Measurements from ENCODE around the gene NUDCD3.

Gene NUDCD3

GRCh38 chr7:44416941-44417340 is 73.5 kb downstream of the NUDCD3 start:
- no peak for TF ChIP-seq ZNF8 (CRISPR knock-in tag; IDR thresholded peaks at IDR 0.05)
- no peak for TF ChIP-seq GLIS3 (CRISPR knock-in tag; IDR thresholded peaks at IDR 0.05)
- no peak for TF ChIP-seq ISL1 (CRISPR knock-in tag; IDR thresholded peaks at IDR 0.05)
- TF ChIP-seq TOX (CRISPR knock-in tag; IDR thresholded peaks at IDR 0.05; ENCODE audit: borderline replicate concordance) = no peak
- TF ChIP-seq ZFP3 (CRISPR knock-in tag; IDR thresholded peaks at IDR 0.05) = no peak
- no peak for TF ChIP-seq POU6F1 (CRISPR knock-in tag; IDR thresholded peaks at IDR 0.05; ENCODE audit: borderline replicate concordance, low read depth)
- no peak for TF ChIP-seq SNAI2 (CRISPR knock-in tag; IDR thresholded peaks at IDR 0.05)
- TF ChIP-seq RARB (CRISPR knock-in tag; IDR thresholded peaks at IDR 0.05) = no peak
- no peak for TF ChIP-seq ZNF70 (CRISPR knock-in tag; IDR thresholded peaks at IDR 0.05)
- TF ChIP-seq TCF4 (CRISPR knock-in tag; IDR thresholded peaks at IDR 0.05; ENCODE audit: borderline replicate concordance) = no peak
- TF ChIP-seq ZC3H10 (CRISPR knock-in tag; IDR thresholded peaks at IDR 0.05) = no peak
- no peak for TF ChIP-seq ZFP30 (CRISPR knock-in tag; IDR thresholded peaks at IDR 0.05)
- TF ChIP-seq CREB5 (CRISPR knock-in tag; IDR thresholded peaks at IDR 0.05; ENCODE audit: low read depth) = no peak
- no peak for TF ChIP-seq CSDC2 (CRISPR knock-in tag; IDR thresholded peaks at IDR 0.05)
- TF ChIP-seq PATZ1 (CRISPR knock-in tag; IDR thresholded peaks at IDR 0.05; ENCODE audit: borderline replicate concordance) = no peak
- no peak for TF ChIP-seq OSR1 (CRISPR knock-in tag; IDR thresholded peaks at IDR 0.05)
- TF ChIP-seq ESRRG (CRISPR knock-in tag; IDR thresholded peaks at IDR 0.05) = no peak
- no peak for ATAC-seq

- peak; percentile 41 for ATAC-seq
- TF ChIP-seq ISL1 (CRISPR knock-in tag; IDR thresholded peaks at IDR 0.05) = peak; percentile 4
- no peak for TF ChIP-seq ZNF565 (CRISPR knock-in tag; conservative IDR thresholded peaks at IDR 0.05; ENCODE audit: low read depth)
Observed at GRCh38 chr7:44415510-44415909, 74.9 kb downstream of the NUDCD3 start.

GRCh38 chr7:44415047-44415446 is 75.4 kb downstream of the NUDCD3 start:
- TF ChIP-seq ZC3H10 (CRISPR knock-in tag; IDR thresholded peaks at IDR 0.05) (no peak), RARB (CRISPR knock-in tag; IDR thresholded peaks at IDR 0.05) (no peak), ESRRG (CRISPR knock-in tag; IDR thresholded peaks at IDR 0.05) (no peak), ZNF8 (CRISPR knock-in tag; IDR thresholded peaks at IDR 0.05) (no peak), TCF4 (CRISPR knock-in tag; IDR thresholded peaks at IDR 0.05; ENCODE audit: borderline replicate concordance) (no peak), CREB5 (CRISPR knock-in tag; IDR thresholded peaks at IDR 0.05; ENCODE audit: low read depth) (no peak), ARNTL (CRISPR knock-in tag; IDR thresholded peaks at IDR 0.05; ENCODE audit: borderline replicate concordance, low read depth) (no peak), SNAI2 (CRISPR knock-in tag; IDR thresholded peaks at IDR 0.05) (no peak), ZFP3 (CRISPR knock-in tag; IDR thresholded peaks at IDR 0.05) (no peak), POU6F1 (CRISPR knock-in tag; IDR thresholded peaks at IDR 0.05; ENCODE audit: borderline replicate concordance, low read depth) (no peak), OSR1 (CRISPR knock-in tag; IDR thresholded peaks at IDR 0.05) (no peak), ISL1 (CRISPR knock-in tag; IDR thresholded peaks at IDR 0.05) (no peak), ZNF565 (CRISPR knock-in tag; conservative IDR thresholded peaks at IDR 0.05; ENCODE audit: low read depth) (no peak), PATZ1 (CRISPR knock-in tag; IDR thresholded peaks at IDR 0.05; ENCODE audit: borderline replicate concordance) (no peak), BACH2 (CRISPR knock-in tag; IDR thresholded peaks at IDR 0.05; ENCODE audit: borderline replicate concordance) (no peak)
- peak; percentile 30; the same call in 2 of the 3 replicates for ATAC-seq

All from SK-N-SH treated with all-trans-retinoic acid at 6 μM for 48 hours (cell line).